Colon (tissue), 2 donors: Measurements from ENCODE around the gene ALKBH6.

Source experiments
- FAIRE-seq: peaks from 2 replicates; lab custom pipeline; 2012; peaks lifted over from hg19 to GRCh38; lab: Jason Lieb, UNC
- donor health status: control.
- donor health status: control.

Gene ALKBH6

GRCh38 chr19:36030264-36031148 is 16.5 kb upstream of the ALKBH6 start:
- no peak for FAIRE-seq

- no peak for FAIRE-seq
Measured at GRCh38 chr19:36028313-36029041, 14.5 kb upstream of the ALKBH6 start.

GRCh38 chr19:36027696-36028095 is 13.7 kb upstream of the ALKBH6 start:
- FAIRE-seq = no peak

DNA sequence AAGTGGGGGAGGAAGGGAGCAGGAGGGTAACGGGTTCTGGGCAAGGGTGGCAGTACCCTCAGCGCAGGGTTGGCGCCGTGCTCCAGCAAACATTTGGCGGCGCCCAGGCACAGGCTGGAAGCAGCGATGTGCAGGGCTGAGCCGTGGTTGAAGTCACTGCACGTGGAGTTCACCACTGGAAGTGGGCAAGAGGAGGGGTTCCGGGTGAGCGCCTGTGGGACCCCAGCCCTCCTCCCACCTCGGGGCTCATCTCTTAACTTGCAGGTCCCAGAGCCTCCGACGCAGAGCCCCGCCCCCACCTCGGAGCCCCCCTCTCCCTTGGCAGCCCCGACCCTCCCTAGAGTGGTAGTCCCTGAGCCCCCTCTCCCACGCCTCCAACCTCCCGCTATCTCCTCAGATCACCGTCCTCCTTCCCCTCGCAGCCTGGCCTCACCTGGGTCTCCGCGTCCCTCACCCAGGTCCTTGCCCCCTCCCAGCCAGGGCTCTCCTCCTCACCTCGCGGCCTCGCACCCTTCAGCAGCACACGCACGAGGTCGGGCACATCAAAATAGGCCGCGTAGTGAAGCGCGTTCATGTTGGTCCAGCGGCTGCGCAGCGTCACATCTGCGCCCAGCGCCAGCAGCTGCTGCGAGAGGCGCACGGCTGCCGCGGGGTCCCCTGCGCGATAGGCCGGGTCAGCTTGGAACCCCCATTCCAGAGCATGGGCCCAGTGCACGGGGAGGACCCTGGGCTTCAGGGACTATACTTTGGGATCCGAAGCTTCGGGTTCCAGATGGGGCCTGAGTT is 12.3 kb upstream of the ALKBH6 start:
- no peak for FAIRE-seq

GRCh38 chr19:36025541-36025940 is 11.5 kb upstream of the ALKBH6 start:
- no peak for FAIRE-seq

GRCh38 chr19:36023432-36023831 is 9.4 kb upstream of the ALKBH6 start:
- no peak for FAIRE-seq

DNA sequence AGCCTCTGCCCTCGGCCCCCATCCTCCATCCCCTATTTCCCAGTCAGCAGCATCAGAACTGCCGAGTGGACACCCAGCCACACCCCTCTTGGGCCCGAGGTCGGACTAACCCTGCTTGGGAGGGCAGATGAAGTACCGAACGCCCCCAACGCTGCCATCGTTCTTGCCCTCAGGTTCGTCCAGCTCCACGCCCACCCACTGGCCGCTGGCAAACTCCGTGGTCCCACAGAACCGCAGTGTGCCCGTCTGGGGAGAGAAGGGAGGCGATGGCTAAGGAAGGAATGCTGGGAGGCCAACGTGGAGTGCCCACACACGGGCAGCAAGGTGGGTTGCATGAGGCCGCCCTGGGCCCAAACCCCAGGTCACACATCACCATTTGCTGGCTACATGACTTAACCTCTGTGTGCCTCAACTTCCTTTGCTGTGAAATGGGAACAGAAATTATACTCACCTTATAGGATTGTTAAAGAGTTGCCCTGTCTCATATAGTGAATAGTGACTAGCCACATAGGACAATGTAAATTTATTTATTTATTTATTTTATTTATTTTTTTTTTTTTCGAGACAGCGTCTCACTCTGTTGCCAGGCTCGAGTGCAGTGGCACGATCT is 5.2 kb upstream of the ALKBH6 start:
- FAIRE-seq = no peak

DNA sequence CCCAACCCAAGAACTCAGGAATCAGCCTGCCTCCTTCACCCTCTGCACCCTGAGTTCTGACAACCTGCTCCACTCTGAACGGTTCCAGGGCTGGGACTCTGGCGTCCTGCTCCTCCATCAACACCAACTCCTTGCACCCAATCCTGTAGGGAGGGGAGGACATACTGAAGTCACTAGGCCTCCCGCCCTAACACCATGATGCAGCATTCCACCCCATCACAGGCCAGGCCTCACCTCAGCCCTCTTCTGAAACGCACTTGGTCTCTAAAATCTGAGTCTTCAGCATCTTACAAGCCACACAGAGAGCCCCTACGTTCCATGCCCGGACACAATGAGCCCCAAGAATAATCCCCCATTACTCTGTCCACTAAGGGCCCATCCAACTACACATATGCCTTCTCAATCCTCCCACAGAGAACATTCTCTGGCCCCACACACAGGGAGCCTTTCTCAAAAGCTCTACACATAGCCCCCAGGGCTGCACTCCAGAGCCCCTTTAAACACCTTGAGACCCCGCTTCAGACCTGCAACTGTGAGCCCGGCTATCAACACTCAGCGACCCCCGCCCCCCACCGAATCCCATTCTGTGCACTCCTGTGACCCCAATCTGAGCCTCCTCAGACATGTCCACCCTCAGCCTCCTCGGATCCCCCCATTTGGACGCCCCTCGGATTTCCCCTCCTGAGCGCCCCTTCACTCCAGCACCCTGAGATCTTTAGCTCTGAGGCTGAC is 567 bp downstream of the ALKBH6 start:
- FAIRE-seq = no peak

DNA sequence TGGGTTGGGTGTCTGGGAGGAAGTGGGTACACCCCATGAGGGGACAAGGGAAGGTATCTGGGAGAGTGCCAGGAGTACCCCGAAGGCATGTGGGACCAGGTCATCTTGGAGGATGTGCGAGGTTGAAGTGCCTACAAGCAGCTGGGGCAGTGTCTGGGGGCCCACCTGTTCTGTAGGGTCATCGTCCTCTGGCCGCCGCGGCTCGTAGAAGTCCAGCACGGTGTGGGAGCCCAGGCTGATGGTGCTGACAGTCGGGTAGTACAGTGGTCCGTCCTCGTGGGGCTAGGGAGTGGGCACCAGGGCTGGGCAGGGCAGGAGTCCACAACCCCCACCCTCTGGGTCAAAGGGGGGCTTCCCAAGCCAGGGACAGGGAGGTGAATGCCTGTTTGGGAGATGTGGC is 3.6 kb downstream of the ALKBH6 start:
- no peak for FAIRE-seq

DNA sequence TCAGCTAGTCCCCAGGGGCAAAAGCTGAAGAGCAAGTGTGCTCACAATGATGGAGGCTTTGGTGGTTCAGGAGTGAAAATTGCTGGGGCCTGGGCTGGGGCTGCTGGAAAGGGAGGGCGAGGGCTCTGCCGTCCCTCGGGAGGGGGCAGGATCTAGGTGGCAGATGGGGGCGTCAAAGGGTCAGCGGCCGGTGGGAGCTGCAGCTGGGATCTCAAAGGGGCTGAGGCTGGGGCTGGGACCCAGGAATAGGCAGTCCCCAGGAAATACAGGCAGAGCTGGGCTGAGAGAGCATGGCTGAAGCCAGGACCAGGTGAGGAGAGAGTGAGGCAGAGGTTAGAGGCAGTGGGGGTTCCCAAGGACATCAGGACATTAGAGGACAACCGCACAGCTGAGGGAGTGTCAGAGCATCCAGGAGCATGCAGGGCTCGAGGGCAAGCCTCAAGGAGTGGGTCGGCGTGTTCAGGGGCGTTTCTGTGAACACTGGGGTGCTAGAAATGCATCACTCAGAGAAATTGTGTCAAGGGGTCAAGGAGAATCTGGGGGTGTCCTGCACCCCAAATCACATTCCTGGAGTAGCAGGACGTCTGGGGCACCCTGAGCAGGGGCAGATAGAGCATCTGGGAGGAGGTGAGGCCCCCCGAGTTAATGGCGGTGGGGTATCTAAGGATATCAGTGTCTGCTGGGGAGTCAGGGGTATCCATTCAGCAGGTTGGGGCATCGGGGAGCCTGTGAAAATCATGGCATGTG is 4.2 kb downstream of the ALKBH6 start:
- FAIRE-seq = no peak

DNA sequence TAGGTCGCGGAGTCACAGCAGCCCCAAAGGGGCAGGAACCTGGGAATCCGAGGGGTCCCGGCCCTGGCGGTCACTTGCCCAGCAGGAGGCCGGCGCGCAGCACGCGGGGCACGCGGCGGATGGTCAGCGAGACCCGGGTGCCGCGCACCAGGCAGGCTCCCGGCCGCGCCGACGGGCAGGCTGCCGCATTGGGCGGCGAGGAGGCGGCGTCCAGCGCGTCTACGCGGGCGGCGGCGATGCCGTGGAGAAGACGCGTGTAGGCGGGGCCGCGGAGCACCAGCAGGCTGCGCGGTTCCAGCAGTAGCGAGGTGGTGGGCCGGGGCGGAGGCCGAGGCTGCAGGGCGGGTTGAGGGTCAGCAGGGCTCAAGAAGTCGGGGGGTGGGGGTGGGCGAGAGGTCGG is 4.8 kb downstream of the ALKBH6 start:
- FAIRE-seq = no peak

- FAIRE-seq = no peak
Measured at GRCh38 chr19:36008336-36008978, 5.6 kb downstream of the ALKBH6 start, which contains the start of gene SYNE4. Gene SYNE4, minus strand, starts transcription at chr19:36008813. Its CDS starts 132 bp downstream, at chr19:36008681.

GRCh38 chr19:36006955-36007354 is 7.1 kb downstream of the ALKBH6 start:
- FAIRE-seq = no peak

- no peak for FAIRE-seq
Measured at GRCh38 chr19:36003284-36003683, 10.7 kb downstream of the ALKBH6 start.

DNA sequence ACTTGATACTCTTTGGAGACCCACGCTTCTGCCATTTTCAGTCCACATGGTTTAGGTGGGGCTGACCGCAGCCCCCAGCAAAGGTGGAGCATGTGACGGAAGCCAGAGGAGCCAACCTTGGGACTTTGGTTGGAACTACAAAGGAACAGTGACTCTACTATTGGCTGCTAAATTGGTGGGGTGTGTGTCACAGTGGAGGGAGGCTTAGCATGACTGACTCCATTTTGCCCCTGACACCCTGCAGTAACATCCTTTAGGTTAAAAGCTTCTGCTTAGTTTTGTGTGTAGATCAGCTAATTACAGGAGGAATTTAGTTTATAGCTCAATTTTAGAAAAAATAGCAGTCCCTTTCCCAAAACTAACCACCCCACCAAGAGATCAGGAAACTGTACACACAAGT is 12.4 kb downstream of the ALKBH6 start:
- FAIRE-seq = no peak

GRCh38 chr19:35996777-35997176 is 17.2 kb downstream of the ALKBH6 start:
- FAIRE-seq = no peak

DNA sequence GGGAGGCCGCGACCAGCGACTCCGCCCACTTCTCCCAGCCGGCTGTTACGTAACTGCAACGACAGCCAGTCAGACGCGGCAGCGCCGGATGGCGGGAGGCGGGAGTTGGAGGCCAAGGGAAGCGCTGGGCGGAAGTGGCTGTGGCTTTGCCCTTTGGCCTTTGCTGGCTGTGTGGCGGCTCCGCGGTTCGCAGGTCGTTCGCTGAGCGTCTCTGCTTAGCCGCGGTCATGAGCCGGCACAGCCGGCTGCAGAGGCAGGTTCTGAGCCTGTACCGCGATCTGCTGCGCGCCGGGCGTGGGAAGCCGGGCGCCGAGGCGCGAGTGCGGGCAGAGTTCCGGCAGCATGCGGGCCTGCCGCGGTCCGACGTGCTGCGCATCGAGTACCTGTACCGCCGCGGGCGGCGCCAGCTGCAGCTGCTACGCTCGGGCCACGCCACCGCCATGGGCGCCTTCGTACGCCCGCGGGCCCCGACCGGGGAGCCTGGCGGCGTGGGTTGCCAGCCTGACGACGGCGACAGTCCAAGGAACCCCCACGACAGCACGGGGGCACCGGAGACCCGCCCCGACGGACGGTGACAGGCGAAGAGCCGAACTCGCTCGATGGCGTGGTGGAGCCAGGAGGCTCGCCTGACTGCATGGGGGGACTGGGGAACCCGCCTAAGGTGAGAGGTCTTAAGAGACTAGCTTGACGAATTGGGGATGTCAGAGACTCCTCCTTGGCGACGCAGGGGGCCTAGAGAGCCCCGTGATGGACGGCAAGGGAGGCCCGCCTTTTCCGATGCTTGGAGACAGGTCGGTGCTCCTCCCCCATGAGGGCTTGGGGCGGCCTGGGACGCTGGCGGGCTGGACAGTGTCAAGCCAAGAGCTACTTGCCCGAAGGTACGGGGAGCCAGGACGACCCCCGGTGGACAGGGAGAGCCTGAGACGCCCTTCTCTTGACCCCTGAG is 18.7 kb downstream of the ALKBH6 start, which contains the start of gene SDHAF1:
Gene SDHAF1, plus strand, starts transcription at position 141 of the 946 bp plus-strand sequence. Its CDS starts 87 bp downstream, at position 228.
- FAIRE-seq = no peak

- no peak for FAIRE-seq
Measured at GRCh38 chr19:35993923-35994598, 20.0 kb downstream of the ALKBH6 start.
